IMR-90 (cell line): ENCODE data around the gene ABCC3.

Source experiments
- FOS ChIP-seq: fragments of 150-350 bp; IDR thresholded peaks from 2 replicates; pipeline ENCODE4 v1.6.1; 2016; ENCODE audit warnings: low read depth, low read length
- MAZ ChIP-seq: IDR thresholded peaks from 2 replicates; pipeline ENCODE4 v1.6.1; 2012; ENCODE audit warnings: low read depth, mild to moderate bottlenecking, low read length, improper control_type of control experiment, moderate library complexity, borderline replicate concordance
- POLR2A ChIP-seq: IDR thresholded peaks from 2 replicates; pipeline ENCODE4 v1.6.1; 2012; ENCODE audit warnings: mild to moderate bottlenecking, low read depth, low read length
- RAD21 ChIP-seq: IDR thresholded peaks from 2 replicates; pipeline ENCODE4 v1.6.1; 2012; ENCODE audit warnings: low read length, improper control_type of control experiment
- SMC3 ChIP-seq: fragments of 150-350 bp; IDR thresholded peaks from 2 replicates; pipeline ENCODE4 v1.6.1; 2016; ENCODE audit warnings: low read depth, mild to moderate bottlenecking, antibody characterized with exemption, low read length, moderate library complexity
- TF ChIP-seq, protein P1 (sequence below): conservative IDR thresholded peaks from 2 replicates; pipeline ENCODE4 v1.5.1; 2012; ENCODE audit warnings: mild to moderate bottlenecking, low read depth, low read length, improper control_type of control experiment
- TF ChIP-seq, protein P2 (sequence below): fragments of 150-350 bp; IDR thresholded peaks from 2 replicates; pipeline ENCODE4 v1.6.1; 2017; ENCODE audit warnings: mild to moderate bottlenecking, antibody characterized with exemption, low read length, low read depth
- TF ChIP-seq, protein P3 (sequence below): fragments of 150-350 bp; IDR thresholded peaks from 2 replicates; pipeline ENCODE4 v1.6.1; 2016; ENCODE audit warnings: low read depth, mild to moderate bottlenecking, low read length, moderate library complexity, borderline replicate concordance

GRCh38 chr17:50667259-50668024 lies 32.8 kb downstream of the ABCC3 start:
- TF ChIP-seq, protein P1, sequence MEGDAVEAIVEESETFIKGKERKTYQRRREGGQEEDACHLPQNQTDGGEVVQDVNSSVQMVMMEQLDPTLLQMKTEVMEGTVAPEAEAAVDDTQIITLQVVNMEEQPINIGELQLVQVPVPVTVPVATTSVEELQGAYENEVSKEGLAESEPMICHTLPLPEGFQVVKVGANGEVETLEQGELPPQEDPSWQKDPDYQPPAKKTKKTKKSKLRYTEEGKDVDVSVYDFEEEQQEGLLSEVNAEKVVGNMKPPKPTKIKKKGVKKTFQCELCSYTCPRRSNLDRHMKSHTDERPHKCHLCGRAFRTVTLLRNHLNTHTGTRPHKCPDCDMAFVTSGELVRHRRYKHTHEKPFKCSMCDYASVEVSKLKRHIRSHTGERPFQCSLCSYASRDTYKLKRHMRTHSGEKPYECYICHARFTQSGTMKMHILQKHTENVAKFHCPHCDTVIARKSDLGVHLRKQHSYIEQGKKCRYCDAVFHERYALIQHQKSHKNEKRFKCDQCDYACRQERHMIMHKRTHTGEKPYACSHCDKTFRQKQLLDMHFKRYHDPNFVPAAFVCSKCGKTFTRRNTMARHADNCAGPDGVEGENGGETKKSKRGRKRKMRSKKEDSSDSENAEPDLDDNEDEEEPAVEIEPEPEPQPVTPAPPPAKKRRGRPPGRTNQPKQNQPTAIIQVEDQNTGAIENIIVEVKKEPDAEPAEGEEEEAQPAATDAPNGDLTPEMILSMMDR = no peak
- TF ChIP-seq POLR2A (no peak), FOS (no peak), RAD21 (no peak), MAZ (no peak), SMC3 (no peak)
- TF ChIP-seq, protein P2, sequence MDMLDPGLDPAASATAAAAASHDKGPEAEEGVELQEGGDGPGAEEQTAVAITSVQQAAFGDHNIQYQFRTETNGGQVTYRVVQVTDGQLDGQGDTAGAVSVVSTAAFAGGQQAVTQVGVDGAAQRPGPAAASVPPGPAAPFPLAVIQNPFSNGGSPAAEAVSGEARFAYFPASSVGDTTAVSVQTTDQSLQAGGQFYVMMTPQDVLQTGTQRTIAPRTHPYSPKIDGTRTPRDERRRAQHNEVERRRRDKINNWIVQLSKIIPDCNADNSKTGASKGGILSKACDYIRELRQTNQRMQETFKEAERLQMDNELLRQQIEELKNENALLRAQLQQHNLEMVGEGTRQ = no peak
- TF ChIP-seq, protein P3, sequence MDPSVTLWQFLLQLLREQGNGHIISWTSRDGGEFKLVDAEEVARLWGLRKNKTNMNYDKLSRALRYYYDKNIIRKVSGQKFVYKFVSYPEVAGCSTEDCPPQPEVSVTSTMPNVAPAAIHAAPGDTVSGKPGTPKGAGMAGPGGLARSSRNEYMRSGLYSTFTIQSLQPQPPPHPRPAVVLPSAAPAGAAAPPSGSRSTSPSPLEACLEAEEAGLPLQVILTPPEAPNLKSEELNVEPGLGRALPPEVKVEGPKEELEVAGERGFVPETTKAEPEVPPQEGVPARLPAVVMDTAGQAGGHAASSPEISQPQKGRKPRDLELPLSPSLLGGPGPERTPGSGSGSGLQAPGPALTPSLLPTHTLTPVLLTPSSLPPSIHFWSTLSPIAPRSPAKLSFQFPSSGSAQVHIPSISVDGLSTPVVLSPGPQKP = no peak
